Osteocyte (in vitro differentiated cells): ENCODE measurements around the gene ANKRD65. TPM values are rescaled to one million over a fixed set of nuclear protein-coding genes. Genes with fewer than 3 reads are reported as not detected.

Source experiments
- DNase-seq: peaks from one replicate; pipeline ENCODE4 v3.0.0; 2021; ENCODE audit warnings: mixed read lengths; ENCODE audit not compliant: unreplicated experiment; ENCODE audit errors: extremely low spot score
- H3K27ac Mint-ChIP-seq: one replicate; pipeline ENCODE4 v1.8.0; 2021; ENCODE audit warnings: mild to moderate bottlenecking, mixed read lengths; ENCODE audit not compliant: unreplicated experiment
- H3K27me3 Mint-ChIP-seq: one replicate; pipeline ENCODE4 v1.8.0; 2021; ENCODE audit warnings: mixed read lengths; ENCODE audit not compliant: unreplicated experiment
- H3K36me3 Mint-ChIP-seq: one replicate; pipeline ENCODE4 v1.8.0; 2021; ENCODE audit warnings: mixed read lengths; ENCODE audit not compliant: unreplicated experiment
- H3K4me1 Mint-ChIP-seq: one replicate; pipeline ENCODE4 v1.8.0; 2021; ENCODE audit warnings: mixed read lengths; ENCODE audit not compliant: unreplicated experiment
- H3K4me3 Mint-ChIP-seq: one replicate; pipeline ENCODE4 v1.8.0; 2021; ENCODE audit warnings: mild to moderate bottlenecking, moderate library complexity, mixed read lengths; ENCODE audit not compliant: unreplicated experiment
- H3K9me3 Mint-ChIP-seq: one replicate; pipeline ENCODE4 v1.8.0; 2021; ENCODE audit warnings: mixed read lengths; ENCODE audit not compliant: unreplicated experiment
- total RNA-seq: library from RNA; stranded (reverse); gene quantifications from 2 replicates; pipeline ENCODE4 v1.2.1, GENCODE V29; 2021
- TF ChIP-seq, protein P1 (sequence below): fragments of 200-600 bp; sonication (generic); IDR thresholded peaks from 2 replicates; pipeline ENCODE4 v1.5.0; 2021; ENCODE audit warnings: antibody characterized with exemption, mild to moderate bottlenecking, moderate library complexity

The ANKRD65 gene
- total RNA-seq, 1 donor from 2014 or later, result 0.21 TPM

- TF ChIP-seq, protein P1, sequence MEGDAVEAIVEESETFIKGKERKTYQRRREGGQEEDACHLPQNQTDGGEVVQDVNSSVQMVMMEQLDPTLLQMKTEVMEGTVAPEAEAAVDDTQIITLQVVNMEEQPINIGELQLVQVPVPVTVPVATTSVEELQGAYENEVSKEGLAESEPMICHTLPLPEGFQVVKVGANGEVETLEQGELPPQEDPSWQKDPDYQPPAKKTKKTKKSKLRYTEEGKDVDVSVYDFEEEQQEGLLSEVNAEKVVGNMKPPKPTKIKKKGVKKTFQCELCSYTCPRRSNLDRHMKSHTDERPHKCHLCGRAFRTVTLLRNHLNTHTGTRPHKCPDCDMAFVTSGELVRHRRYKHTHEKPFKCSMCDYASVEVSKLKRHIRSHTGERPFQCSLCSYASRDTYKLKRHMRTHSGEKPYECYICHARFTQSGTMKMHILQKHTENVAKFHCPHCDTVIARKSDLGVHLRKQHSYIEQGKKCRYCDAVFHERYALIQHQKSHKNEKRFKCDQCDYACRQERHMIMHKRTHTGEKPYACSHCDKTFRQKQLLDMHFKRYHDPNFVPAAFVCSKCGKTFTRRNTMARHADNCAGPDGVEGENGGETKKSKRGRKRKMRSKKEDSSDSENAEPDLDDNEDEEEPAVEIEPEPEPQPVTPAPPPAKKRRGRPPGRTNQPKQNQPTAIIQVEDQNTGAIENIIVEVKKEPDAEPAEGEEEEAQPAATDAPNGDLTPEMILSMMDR, result no peak
- H3K27me3 Mint-ChIP-seq, result no peaks in the 10 kb centered on the region
- H3K9me3 Mint-ChIP-seq, result no peaks in the 10 kb centered on the region
- H3K4me1 Mint-ChIP-seq, result peaks cover 53% of the 10 kb centered on the region
- H3K4me3 Mint-ChIP-seq, result no peak overlapping the region
- peak overlapping the region; percentile 47 for H3K27ac Mint-ChIP-seq
- H3K36me3 Mint-ChIP-seq, result no peaks in the 10 kb centered on the region
- no peak for DNase-seq
These were observed 12.1 kb upstream of the ANKRD65 start for GRCh38 chr1:1432951-1433803.

DNA sequence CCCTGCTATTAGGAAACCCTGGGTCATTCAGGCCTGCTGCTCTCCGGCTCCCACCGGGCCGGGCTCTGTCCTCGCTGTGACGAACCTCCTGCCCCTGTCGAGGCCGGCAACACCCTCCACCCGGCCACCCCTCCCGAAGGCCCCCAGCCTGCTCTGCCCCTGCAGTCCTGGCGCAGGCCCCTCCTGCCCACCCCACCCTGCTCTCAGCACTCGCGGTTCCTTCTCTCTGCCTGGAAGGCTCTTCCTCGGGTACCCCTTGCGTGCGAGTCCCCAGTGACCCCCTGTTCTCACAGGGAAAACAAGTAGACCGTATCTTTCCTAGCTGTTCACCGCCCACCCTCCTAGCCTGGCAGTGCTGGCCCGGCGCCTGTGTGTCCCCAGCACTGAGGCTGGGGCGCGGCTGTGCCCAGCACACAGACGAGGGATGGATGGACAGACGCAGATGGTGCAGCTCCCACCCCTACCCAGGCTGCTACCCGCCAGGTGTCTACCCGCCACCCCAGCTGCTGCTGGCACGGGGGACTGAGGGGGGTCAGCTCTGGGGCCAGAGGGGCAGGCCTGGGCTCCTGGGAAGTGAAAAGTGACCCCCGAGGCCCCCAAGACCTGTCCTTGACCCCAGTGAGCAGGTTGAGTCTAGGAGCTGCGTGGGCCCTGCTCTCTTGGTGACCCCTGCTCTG, 11.3 kb upstream of the ANKRD65 start:
- Mint-ChIP-seq H3K27ac (peak overlapping the region; percentile 60), H3K9me3 (no peaks in the 10 kb centered on the region), H3K36me3 (no peaks in the 10 kb centered on the region), H3K4me1 (peaks cover 49% of the 10 kb centered on the region), H3K4me3 (no peak overlapping the region), H3K27me3 (no peaks in the 10 kb centered on the region)
- DNase-seq, result no peak
- TF ChIP-seq, protein P1, result no peak

GRCh38 chr1:1431845-1432273, 10.8 kb upstream of the ANKRD65 start:
- Mint-ChIP-seq H3K4me3 (no peak overlapping the region), H3K27me3 (no peaks in the 10 kb centered on the region), H3K4me1 (peaks cover 49% of the 10 kb centered on the region), H3K36me3 (no peaks in the 10 kb centered on the region), H3K9me3 (no peaks in the 10 kb centered on the region), H3K27ac (peak overlapping the region; percentile 60)
- peak; percentile 84 for DNase-seq
- TF ChIP-seq, protein P1, result no peak

DNA sequence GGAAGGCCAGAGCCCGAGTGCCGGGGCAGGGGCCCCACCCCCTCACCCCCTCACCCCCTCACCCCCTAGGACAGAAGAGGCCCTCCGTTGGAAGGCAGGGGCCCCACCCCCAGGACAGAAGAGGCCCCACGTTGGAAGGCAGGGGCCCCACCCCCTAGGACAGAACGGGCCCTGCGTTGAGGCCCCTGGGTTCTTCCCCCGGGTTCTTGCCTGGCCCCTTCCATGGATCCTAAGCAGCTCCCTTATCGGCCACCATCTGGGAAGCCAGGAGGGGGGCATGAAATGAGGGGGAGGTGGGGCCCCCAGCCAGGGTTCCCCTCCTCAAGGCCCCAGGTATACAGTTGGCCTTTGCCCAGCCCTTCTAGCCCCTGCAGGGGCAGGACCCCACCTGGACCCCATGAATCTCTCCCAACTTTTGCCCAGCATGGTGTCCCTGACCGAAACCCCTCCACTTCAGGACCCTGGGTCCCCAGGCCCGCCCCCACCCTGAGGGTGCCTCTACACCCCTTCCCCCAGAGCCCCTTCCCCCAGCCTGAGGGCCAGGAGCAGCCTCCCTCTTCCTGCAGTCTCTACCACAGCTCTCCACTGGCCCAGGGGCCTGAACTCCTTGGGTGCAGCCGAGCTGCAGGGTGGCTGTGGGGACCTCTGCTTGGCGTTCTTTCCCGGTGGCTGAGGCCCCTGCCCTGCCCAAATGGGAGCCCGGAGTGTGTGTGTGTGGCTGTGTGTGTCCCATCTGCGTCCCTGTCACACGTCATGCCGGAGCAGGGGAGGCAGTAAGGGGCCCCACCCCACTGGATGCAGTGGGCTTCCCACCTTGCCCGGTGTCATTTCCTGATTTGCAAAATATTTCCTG, 10.1 kb upstream of the ANKRD65 start:
- Mint-ChIP-seq H3K36me3 (no peaks in the 10 kb centered on the region), H3K4me3 (no peak overlapping the region), H3K9me3 (no peaks in the 10 kb centered on the region), H3K27ac (no peak overlapping the region), H3K27me3 (no peaks in the 10 kb centered on the region), H3K4me1 (peaks cover 46% of the 10 kb centered on the region)
- DNase-seq, result no peak
- TF ChIP-seq, protein P1, result no peak
